Suprapubic skin (tissue), 4 donors: ENCODE measurements around the gene PTPRN2.

Experiments
- EP300 ChIP-seq: sonication (generic); formaldehyde crosslinking; IDR thresholded peaks from one replicate; pipeline ENCODE4 v1.6.1; 2017; ENCODE audit warnings: antibody characterized with exemption
- POLR2A ChIP-seq, 2 donors: fragments of 450-650 bp; IDR thresholded peaks; one replicate each; pipeline ENCODE4 v1.6.1; 2017; ENCODE audit warnings: antibody characterized with exemption in 2 of 2, mild to moderate bottlenecking in 2 of 2, moderate library complexity in 2 of 2
- POLR2AphosphoS5 ChIP-seq, 3 donors: sonication (generic); formaldehyde crosslinking; IDR thresholded peaks; one replicate each; pipeline ENCODE4 v1.6.1; 2017; ENCODE audit warnings: antibody characterized with exemption in 3 of 3
- TF ChIP-seq, protein P1 (sequence below), 2 donors: fragments of 200-600 bp in 1 of 2; fragments of 450-650 bp in 1 of 2; sonication (generic) in 1 of 2; IDR thresholded peaks; one replicate each; pipeline ENCODE4 v1.5.1; 2016 to 2019; ENCODE audit warnings: antibody characterized with exemption in 2 of 2, mild to moderate bottlenecking in 1 of 2, moderate library complexity in 1 of 2

DNA sequence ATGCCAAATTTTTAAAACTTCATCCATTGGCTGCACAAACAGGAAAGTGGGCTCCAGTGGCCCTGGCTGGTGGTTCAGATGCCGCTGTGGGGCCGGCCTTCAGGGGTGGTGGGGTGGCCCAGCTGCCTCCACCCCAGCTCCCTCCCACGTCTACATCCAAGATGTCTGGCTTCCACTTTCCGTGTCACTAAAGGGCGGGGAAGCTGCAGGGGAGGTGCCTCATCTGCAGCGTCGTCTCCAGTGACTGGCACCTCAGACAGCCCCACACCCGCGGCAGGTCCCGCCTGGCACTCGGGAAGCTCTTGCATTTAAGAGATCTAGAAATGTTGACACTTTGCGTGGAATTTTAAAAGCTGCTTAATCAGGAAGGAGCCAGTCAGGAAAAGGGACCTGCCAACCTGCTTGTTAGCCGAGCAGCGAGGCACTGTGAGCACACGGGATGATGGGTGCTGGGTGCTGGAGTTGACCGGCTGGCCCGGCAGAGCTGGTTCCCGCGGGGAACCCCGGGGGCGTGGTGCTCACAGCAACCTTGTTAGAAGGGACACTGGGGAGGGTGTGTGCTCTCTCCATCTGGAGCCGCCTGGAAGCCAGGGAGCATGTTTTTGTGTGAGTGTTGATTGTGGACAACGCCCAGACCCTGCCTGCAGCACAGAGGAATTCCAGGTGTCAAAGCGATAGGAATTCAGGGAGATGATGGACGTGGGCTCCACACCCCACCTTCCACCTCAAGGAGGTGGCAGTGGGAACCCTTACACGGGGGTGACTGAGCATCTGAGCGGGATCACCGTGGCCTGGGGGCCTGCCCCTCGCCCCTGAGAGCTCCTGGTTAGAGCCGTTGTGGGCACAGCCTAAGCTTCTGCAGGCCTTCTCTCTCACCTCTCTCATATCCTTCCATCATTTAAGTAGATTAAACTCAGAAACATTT is 320.5 kb downstream of the PTPRN2 start:
- TF ChIP-seq, protein P1, sequence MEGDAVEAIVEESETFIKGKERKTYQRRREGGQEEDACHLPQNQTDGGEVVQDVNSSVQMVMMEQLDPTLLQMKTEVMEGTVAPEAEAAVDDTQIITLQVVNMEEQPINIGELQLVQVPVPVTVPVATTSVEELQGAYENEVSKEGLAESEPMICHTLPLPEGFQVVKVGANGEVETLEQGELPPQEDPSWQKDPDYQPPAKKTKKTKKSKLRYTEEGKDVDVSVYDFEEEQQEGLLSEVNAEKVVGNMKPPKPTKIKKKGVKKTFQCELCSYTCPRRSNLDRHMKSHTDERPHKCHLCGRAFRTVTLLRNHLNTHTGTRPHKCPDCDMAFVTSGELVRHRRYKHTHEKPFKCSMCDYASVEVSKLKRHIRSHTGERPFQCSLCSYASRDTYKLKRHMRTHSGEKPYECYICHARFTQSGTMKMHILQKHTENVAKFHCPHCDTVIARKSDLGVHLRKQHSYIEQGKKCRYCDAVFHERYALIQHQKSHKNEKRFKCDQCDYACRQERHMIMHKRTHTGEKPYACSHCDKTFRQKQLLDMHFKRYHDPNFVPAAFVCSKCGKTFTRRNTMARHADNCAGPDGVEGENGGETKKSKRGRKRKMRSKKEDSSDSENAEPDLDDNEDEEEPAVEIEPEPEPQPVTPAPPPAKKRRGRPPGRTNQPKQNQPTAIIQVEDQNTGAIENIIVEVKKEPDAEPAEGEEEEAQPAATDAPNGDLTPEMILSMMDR (IDR thresholded peaks at IDR 0.05) = no peak
- TF ChIP-seq POLR2A (IDR thresholded peaks at IDR 0.05) (no peak), POLR2AphosphoS5 (IDR thresholded peaks at IDR 0.05) (no peak), EP300 (no peak)
